Mesothelial cell of epicardium (in vitro differentiated cells): Measurements from ENCODE around the gene ALG9. TPM values are rescaled to one million over a fixed set of nuclear protein-coding genes. Genes with fewer than 3 reads are reported as not detected.
"Not testable (repeated sequence)": the region's sequence is repeated elsewhere in the genome, so short reads cannot be mapped to it uniquely, and the experiment has no call there.

Experiments used
- DNase-seq, 2 experiments: peaks; one replicate each; pipeline ENCODE4 v3.0.0; 2021; ENCODE audit warnings: low spot score in 2 of 2; ENCODE audit not compliant: unreplicated experiment in 2 of 2
- H3K27ac Mint-ChIP-seq: 2 replicates; pipeline ENCODE4 v1.8.0; 2021; ENCODE audit warnings: mixed read lengths
- H3K27me3 Mint-ChIP-seq: 2 replicates; pipeline ENCODE4 v1.8.0; 2021; ENCODE audit warnings: low read depth, mixed read lengths
- H3K36me3 Mint-ChIP-seq: 2 replicates; pipeline ENCODE4 v1.8.0; 2021; ENCODE audit warnings: mixed read lengths
- H3K4me1 Mint-ChIP-seq: 2 replicates; pipeline ENCODE4 v1.8.0; 2021; ENCODE audit warnings: mixed read lengths
- H3K4me3 Mint-ChIP-seq: 2 replicates; pipeline ENCODE4 v1.8.0; 2021; ENCODE audit warnings: mild to moderate bottlenecking, moderate library complexity, mixed read lengths
- H3K9me3 Mint-ChIP-seq: 2 replicates; pipeline ENCODE4 v1.8.0; 2021; ENCODE audit warnings: mixed read lengths
- CTCF ChIP-seq: fragments of 200-600 bp; sonication (generic); IDR thresholded peaks from one replicate; pipeline ENCODE4 v1.5.0; 2021; ENCODE audit warnings: antibody characterized with exemption; ENCODE audit not compliant: unreplicated experiment
- total RNA-seq: library from RNA; stranded (reverse); gene quantifications from 3 replicates; pipeline ENCODE4 v1.2.1, GENCODE V29; 2021

Gene ALG9
- total RNA-seq, 1 donor from 2014 or later: 50.6 TPM

GRCh38 chr11:111776398-111777093 is 94.8 kb downstream of the ALG9 start:
- no peaks in the 10 kb centered on the region for H3K27me3 Mint-ChIP-seq
- peaks cover 3% of the 10 kb centered on the region for H3K4me1 Mint-ChIP-seq
- no peaks in the 10 kb centered on the region for H3K9me3 Mint-ChIP-seq
- H3K4me3 Mint-ChIP-seq: no peak overlapping the region
- H3K27ac Mint-ChIP-seq: no peak overlapping the region
- DNase-seq: no peak
- TF ChIP-seq CTCF: no peak
- no peaks in the 10 kb centered on the region for H3K36me3 Mint-ChIP-seq

- no peak for TF ChIP-seq CTCF
- Mint-ChIP-seq H3K36me3 (no peaks in the 10 kb centered on the region), H3K4me1 (peaks cover 8% of the 10 kb centered on the region), H3K27me3 (no peaks in the 10 kb centered on the region), H3K9me3 (no peaks in the 10 kb centered on the region), H3K4me3 (no peak overlapping the region), H3K27ac (no peak overlapping the region)
- no peak for DNase-seq
These were observed 96.2 kb downstream of the ALG9 start for GRCh38 chr11:111774955-111775710.

GRCh38 chr11:111772535-111772934 is 98.8 kb downstream of the ALG9 start:
- no peaks in the 10 kb centered on the region for H3K36me3 Mint-ChIP-seq
- no peak overlapping the region for H3K27ac Mint-ChIP-seq
- no peak overlapping the region for H3K4me3 Mint-ChIP-seq
- no peak for DNase-seq
- no peak for TF ChIP-seq CTCF
- peaks cover 9% of the 10 kb centered on the region for H3K4me1 Mint-ChIP-seq
- H3K27me3 Mint-ChIP-seq: no peaks in the 10 kb centered on the region
- no peaks in the 10 kb centered on the region for H3K9me3 Mint-ChIP-seq

GRCh38 chr11:111771205-111771604 is 100.2 kb downstream of the ALG9 start:
- peaks cover 12% of the 10 kb centered on the region for H3K4me1 Mint-ChIP-seq
- not testable (repeated sequence) for H3K4me3 Mint-ChIP-seq, H3K36me3 Mint-ChIP-seq, H3K9me3 Mint-ChIP-seq, H3K27ac Mint-ChIP-seq, H3K27me3 Mint-ChIP-seq, DNase-seq

GRCh38 chr11:111770581-111771134 is 100.7 kb downstream of the ALG9 start:
- no peak overlapping the region for H3K4me3 Mint-ChIP-seq
- no peaks in the 10 kb centered on the region for H3K36me3 Mint-ChIP-seq
- no peaks in the 10 kb centered on the region for H3K27me3 Mint-ChIP-seq
- DNase-seq: no peak
- no peaks in the 10 kb centered on the region for H3K9me3 Mint-ChIP-seq
- peaks cover 12% of the 10 kb centered on the region for H3K4me1 Mint-ChIP-seq
- peak overlapping the region; percentile 83 for H3K27ac Mint-ChIP-seq
- TF ChIP-seq CTCF: no peak

- Mint-ChIP-seq H3K27me3 (no peaks in the 10 kb centered on the region), H3K27ac (peak overlapping the region; percentile 99), H3K4me3 (peak overlapping the region; percentile 100), H3K4me1 (peaks cover 26% of the 10 kb centered on the region), H3K36me3 (peaks cover 14% of the 10 kb centered on the region), H3K9me3 (no peaks in the 10 kb centered on the region)
- no peak for TF ChIP-seq CTCF
- no peak for DNase-seq
These were observed 104.6 kb downstream of the ALG9 start for GRCh38 chr11:111766834-111767142.
